Thyroid gland (tissue), 4 donors: ENCODE measurements around the gene BSN.

Experiments
- CTCF ChIP-seq, 6 experiments: fragments of 200-600 bp in 3 of 6; fragments of 450-650 bp in 3 of 6; sonication (generic) in 3 of 6; IDR thresholded peaks; one replicate each; pipeline ENCODE4 v1.5.1; 2016 to 2019; ENCODE audit warnings: antibody characterized with exemption in 6 of 6, mild to moderate bottlenecking in 2 of 6, inconsistent platforms in 1 of 6, moderate library complexity in 1 of 6
- POLR2A ChIP-seq, 2 donors: fragments of 450-650 bp; IDR thresholded peaks; one replicate each; pipeline ENCODE4 v1.6.1; 2017; ENCODE audit warnings: antibody characterized with exemption in 2 of 2, mild to moderate bottlenecking in 2 of 2, moderate library complexity in 1 of 2

GRCh38 chr3:49523756-49524747 lies 30.2 kb upstream of the BSN start:
- no peak for TF ChIP-seq CTCF (IDR thresholded peaks at IDR 0.05)
- TF ChIP-seq POLR2A (IDR thresholded peaks at IDR 0.05), result no peak
